DOHH2 (cell line): ENCODE measurements around the gene SPINT2.

Experiments used
- H3F3A ChIP-seq: fragments of 200-600 bp; sonication (generic), shearing (Covaris generic); 2 replicates; pipeline ENCODE4 v1.6.0; 2016; ENCODE audit warnings: antibody characterized with exemption, mild to moderate bottlenecking; ENCODE audit not compliant: control insufficient read depth, insufficient read depth
- H3K27ac ChIP-seq: fragments of 200-600 bp; sonication (generic); 2 replicates; pipeline ENCODE4 v1.5.1; 2014; ENCODE audit warnings: low read depth, mild to moderate bottlenecking, low read length, moderate library complexity
- H3K27me3 ChIP-seq: fragments of 200-600 bp; sonication (generic); 2 replicates; pipeline ENCODE4 v1.6.1; 2014; ENCODE audit warnings: mild to moderate bottlenecking, low read length, mixed read lengths; ENCODE audit not compliant: control insufficient read depth
- H3K36me3 ChIP-seq: fragments of 200-600 bp; sonication (generic); 2 replicates; pipeline ENCODE4 v1.6.1; 2014; ENCODE audit warnings: mild to moderate bottlenecking, low read length, moderate library complexity, mixed read lengths; ENCODE audit not compliant: control insufficient read depth
- H3K4me1 ChIP-seq: fragments of 200-600 bp; sonication (generic); 2 replicates; pipeline ENCODE4 v1.6.1; 2014; ENCODE audit warnings: mild to moderate bottlenecking, low read length, mixed read lengths; ENCODE audit not compliant: control insufficient read depth
- H3K4me2 ChIP-seq: fragments of 200-600 bp; sonication (generic); 2 replicates; pipeline ENCODE4 v1.6.0; 2014; ENCODE audit warnings: mild to moderate bottlenecking, low read length, moderate library complexity
- H3K4me3 ChIP-seq: fragments of 200-600 bp; sonication (generic); 2 replicates; pipeline ENCODE4 v1.5.1; 2014; ENCODE audit warnings: mild to moderate bottlenecking, low read length, mixed read lengths
- H3K79me2 ChIP-seq: fragments of 200-600 bp; sonication (generic); 2 replicates; pipeline ENCODE4 v1.6.1; 2014; ENCODE audit warnings: mild to moderate bottlenecking, low read length, mixed read lengths; ENCODE audit not compliant: control insufficient read depth
- H3K9me2 ChIP-seq: fragments of 200-600 bp; sonication (generic); replicated peaks from 2 replicates; pipeline ENCODE4 v1.6.1; 2014; ENCODE audit warnings: mild to moderate bottlenecking, low read length, mixed read lengths; ENCODE audit not compliant: control insufficient read depth
- H3K9me3 ChIP-seq: fragments of 200-600 bp; sonication (generic); 2 replicates; pipeline ENCODE4 v1.6.1; 2014; ENCODE audit warnings: antibody characterized with exemption, low read length, mixed read lengths; ENCODE audit not compliant: control insufficient read depth, insufficient read depth
- H4K20me1 ChIP-seq: fragments of 200-600 bp; sonication (generic); 2 replicates; pipeline ENCODE4 v1.6.0; 2014; ENCODE audit warnings: low read depth, mild to moderate bottlenecking, antibody characterized with exemption, low read length, moderate library complexity; ENCODE audit not compliant: control insufficient read depth, insufficient read depth
- CTCF ChIP-seq: fragments of 200-600 bp; sonication (generic); IDR thresholded peaks from one replicate; pipeline ENCODE4 v1.5.1; 2014; ENCODE audit warnings: antibody characterized with exemption, mild to moderate bottlenecking, low read depth, low read length; ENCODE audit not compliant: poor library complexity, severe bottlenecking
- EZH2phosphoT487 ChIP-seq: fragments of 200-600 bp; sonication (generic); IDR thresholded peaks from 2 replicates; pipeline ENCODE4 v1.6.1; 2017; ENCODE audit warnings: borderline replicate concordance, mild to moderate bottlenecking, antibody characterized with exemption, low read length, moderate library complexity, mixed read lengths

Gene SPINT2

GRCh38 chr19:38266981-38267597 is 2.7 kb downstream of the SPINT2 start:
- Histone ChIP-seq H3K9me2 (no peaks in the 10 kb centered on the region), H3K27me3 (peaks cover 5% of the 10 kb centered on the region), H3K27ac (no peak overlapping the region), H3K4me2 (no peak overlapping the region), H4K20me1 (no peaks in the 10 kb centered on the region), H3K79me2 (no peaks in the 10 kb centered on the region), H3K9me3 (no peaks in the 10 kb centered on the region), H3K4me3 (no peak overlapping the region), H3F3A (peaks cover 6% of the 10 kb centered on the region), H3K36me3 (no peaks in the 10 kb centered on the region), H3K4me1 (peaks cover 24% of the 10 kb centered on the region)
- TF ChIP-seq CTCF, result no peak
- TF ChIP-seq EZH2phosphoT487, result no peak

DNA sequence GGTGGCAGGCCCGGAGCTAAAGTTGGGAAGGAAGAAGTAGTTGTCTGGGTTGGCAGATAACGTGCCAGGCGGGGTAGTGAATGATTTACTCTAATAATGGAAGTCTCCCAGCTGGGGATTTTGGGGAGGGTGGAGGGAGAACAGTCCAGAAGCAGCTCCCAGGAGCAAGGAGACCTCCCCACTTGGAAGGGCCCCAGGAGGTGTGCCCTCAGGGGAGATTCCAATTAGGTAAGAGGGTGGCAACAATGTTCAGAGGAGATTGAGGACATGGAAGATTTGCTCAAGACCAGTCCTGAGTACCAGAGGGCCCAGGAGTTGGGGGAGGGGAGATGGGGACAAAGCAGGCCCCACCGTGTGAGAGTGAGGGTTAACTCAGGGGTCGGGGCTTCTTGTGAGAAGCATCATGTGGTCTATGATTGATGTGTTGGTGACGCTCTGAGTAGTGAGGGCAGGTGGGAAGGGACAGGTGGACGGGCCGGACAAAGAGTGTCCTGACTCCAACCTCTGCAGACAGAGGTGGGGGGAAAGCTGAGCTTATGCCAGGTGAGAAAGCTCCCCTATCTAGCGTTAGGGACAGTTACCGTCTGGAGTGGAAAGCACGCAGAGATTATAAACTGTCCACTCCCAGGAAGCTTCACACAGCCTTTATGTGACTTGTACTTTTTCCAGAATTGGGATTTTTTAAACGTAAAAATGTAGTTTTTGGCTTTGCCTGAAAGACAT is 3.5 kb downstream of the SPINT2 start:
- no peak overlapping the region for H3K4me3 ChIP-seq
- no peaks in the 10 kb centered on the region for H3K9me2 ChIP-seq
- peaks cover 5% of the 10 kb centered on the region for H3K27me3 ChIP-seq
- peaks cover 24% of the 10 kb centered on the region for H3K4me1 ChIP-seq
- H3K36me3 ChIP-seq, result no peaks in the 10 kb centered on the region
- no peak overlapping the region for H3K27ac ChIP-seq
- H3K79me2 ChIP-seq, result no peaks in the 10 kb centered on the region
- TF ChIP-seq EZH2phosphoT487 (no peak), CTCF (no peak)
- no peaks in the 10 kb centered on the region for H3K9me3 ChIP-seq
- no peaks in the 10 kb centered on the region for H4K20me1 ChIP-seq
- H3F3A ChIP-seq, result peaks cover 6% of the 10 kb centered on the region
- H3K4me2 ChIP-seq, result no peak overlapping the region

DNA sequence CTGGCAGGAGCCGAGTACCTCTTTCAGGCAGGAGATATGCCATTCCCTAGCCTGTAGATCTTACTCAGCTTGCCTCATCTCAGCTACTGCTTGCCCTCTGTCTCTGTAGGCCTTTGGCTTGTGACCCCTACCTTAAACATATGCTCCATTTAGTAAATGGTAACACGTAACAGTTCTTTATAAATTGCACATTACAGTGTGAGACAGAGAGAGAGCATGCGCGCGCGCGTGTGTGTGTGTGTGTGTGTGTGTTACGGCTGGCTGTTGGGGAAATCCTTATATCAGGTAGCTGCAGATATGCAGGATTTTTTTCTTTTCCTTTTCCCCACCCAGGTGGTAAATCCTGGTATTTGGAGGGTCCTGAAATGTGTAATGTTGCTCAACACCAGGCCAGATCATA is 4.2 kb downstream of the SPINT2 start:
- no peaks in the 10 kb centered on the region for H3K9me3 ChIP-seq
- H3K79me2 ChIP-seq, result no peaks in the 10 kb centered on the region
- no peak overlapping the region for H3K27ac ChIP-seq
- H4K20me1 ChIP-seq, result no peaks in the 10 kb centered on the region
- H3K4me1 ChIP-seq, result peaks cover 23% of the 10 kb centered on the region
- peaks cover 6% of the 10 kb centered on the region for H3F3A ChIP-seq
- H3K36me3 ChIP-seq, result no peaks in the 10 kb centered on the region
- no peak overlapping the region for H3K4me3 ChIP-seq
- no peak overlapping the region for H3K4me2 ChIP-seq
- TF ChIP-seq EZH2phosphoT487 (no peak), CTCF (no peak)
- no peaks in the 10 kb centered on the region for H3K9me2 ChIP-seq
- H3K27me3 ChIP-seq, result peaks cover 5% of the 10 kb centered on the region
